H1 (cell line): ENCODE measurements around the gene PLAC1. TPM values are rescaled to one million over a fixed set of nuclear protein-coding genes. Genes with fewer than 3 reads are reported as not detected.

Experiments used
- CTCF ChIA-PET: fragments of 300-600 bp; sonication (Branson Sonifier 250); formaldehyde crosslinking; loops from one replicate; lab custom pipeline; 2021; ENCODE audit not compliant: partially characterized antibody; lab: Charles Lee
- POLR2A ChIA-PET: fragments of 300-600 bp; sonication (Branson Sonifier 250); formaldehyde crosslinking; loops from one replicate; lab custom pipeline; 2021; ENCODE audit warnings: inconsistent platforms; ENCODE audit not compliant: partially characterized antibody; lab: Charles Lee
- DNase-seq, 2 experiments: peaks; one replicate each; pipeline versions ENCODE4 v3.0.0 to v3.0.0-alpha.2; 2010 to 2022; ENCODE audit warnings: low spot score in 2 of 2, low read depth in 1 of 2, mixed read lengths in 1 of 2
- FAIRE-seq: peaks from 2 replicates; lab custom pipeline; 2011; peaks lifted over from hg19 to GRCh38; lab: Jason Lieb, UNC
- H2AFZ ChIP-seq: 2 replicates; pipeline ENCODE4 v1.8.1; 2012; ENCODE audit warnings: low read length, inconsistent platforms
- H2AK5ac ChIP-seq: 2 replicates; pipeline ENCODE4 v1.6.1; 2013; ENCODE audit warnings: low read depth, low read length
- H2BK120ac ChIP-seq: replicated peaks from 2 replicates; pipeline ENCODE3; 2013; ENCODE audit warnings: low read depth, low read length, inconsistent platforms
- H2BK12ac ChIP-seq: 2 replicates; pipeline ENCODE4 v1.6.1; 2013; ENCODE audit warnings: low read depth, low read length
- H2BK15ac ChIP-seq: 2 replicates; pipeline ENCODE4 v1.6.1; 2013; ENCODE audit warnings: low read length
- H2BK20ac ChIP-seq: 2 replicates; pipeline ENCODE4 v1.6.1; 2013; ENCODE audit warnings: low read length
- H2BK5ac ChIP-seq: 2 replicates; pipeline ENCODE4 v1.6.1; 2013; ENCODE audit warnings: low read depth, low read length
- H3K14ac ChIP-seq: 2 replicates; pipeline ENCODE4 v1.6.1; 2013; ENCODE audit warnings: inconsistent platforms; ENCODE audit not compliant: insufficient read length
- H3K18ac ChIP-seq: 2 replicates; pipeline ENCODE4 v1.6.1; 2013; ENCODE audit warnings: low read length; ENCODE audit errors: extremely low read depth
- H3K23ac ChIP-seq: 2 replicates; pipeline ENCODE4 v1.6.1; 2013; ENCODE audit warnings: inconsistent platforms; ENCODE audit not compliant: insufficient read length
- H3K23me2 ChIP-seq: 2 replicates; pipeline ENCODE4 v1.6.1; 2013; ENCODE audit warnings: low read depth, low read length
- H3K27ac ChIP-seq: 2 replicates; pipeline ENCODE4 v1.6.1; 2011; ENCODE audit warnings: low read depth, low read length, inconsistent platforms
- H3K27me3 ChIP-seq, 4 experiments: replicated peaks in 1 of 4; 1 replicate in 1 of 4; 2 replicates in 3 of 4; pipeline versions ENCODE4 v1.6.1 to v1.8.1; 2011 to 2013; ENCODE audit warnings: low read length in 3 of 4, mild to moderate bottlenecking in 3 of 4, inconsistent platforms in 2 of 4, mixed read lengths in 2 of 4, moderate library complexity in 1 of 4; ENCODE audit not compliant: control insufficient read depth in 3 of 4, insufficient read depth in 3 of 4; ENCODE audit errors: extremely low read depth in 1 of 4
- H3K36me3 ChIP-seq, 4 experiments: 2 replicates each; pipeline versions ENCODE4 v1.6.1 to v1.8.1; 2011 to 2013; ENCODE audit warnings: mild to moderate bottlenecking in 4 of 4, low read length in 3 of 4, moderate library complexity in 2 of 4, control low read depth in 1 of 4, inconsistent platforms in 1 of 4; ENCODE audit not compliant: insufficient read depth in 4 of 4, control insufficient read depth in 2 of 4
- H3K4ac ChIP-seq: replicated peaks from 2 replicates; pipeline ENCODE3; 2013; ENCODE audit warnings: low read length, low read depth, mixed read lengths, inconsistent platforms; ENCODE audit not compliant: insufficient read length
- H3K4me1 ChIP-seq, 4 experiments: replicated peaks in 1 of 4; 1 replicate in 1 of 4; 2 replicates in 3 of 4; pipeline versions ENCODE4 v1.6.1 to v1.8.1; 2011 to 2013; ENCODE audit warnings: low read length in 3 of 4, inconsistent platforms in 2 of 4, mixed read lengths in 1 of 4; ENCODE audit not compliant: insufficient read depth in 4 of 4, control insufficient read depth in 3 of 4
- H3K4me2 ChIP-seq, 2 experiments: 2 replicates each; pipeline versions ENCODE4 v1.6.1 to v1.8.1; 2011 to 2013; ENCODE audit warnings: low read depth in 2 of 2, low read length in 2 of 2, control low read depth in 1 of 2, inconsistent platforms in 1 of 2, mild to moderate bottlenecking in 1 of 2; ENCODE audit not compliant: insufficient read depth in 1 of 2
- H3K4me3 ChIP-seq, 4 experiments: fragments of 200-600, 300-600 bp in 1 of 4; sonication (generic), shearing (Covaris generic), sonication (Bioruptor Twin) in 1 of 4; 2 replicates each; pipeline versions ENCODE4 v1.5.1 to v1.8.1; 2011 to 2016; ENCODE audit warnings: low read length in 4 of 4, low read depth in 3 of 4, control low read depth in 2 of 4, inconsistent platforms in 2 of 4, mild to moderate bottlenecking in 2 of 4, mixed read lengths in 1 of 4, moderate library complexity in 1 of 4; ENCODE audit not compliant: insufficient read depth in 2 of 4; ENCODE audit errors: extremely low read depth in 1 of 4
- H3K56ac ChIP-seq: replicated peaks from 2 replicates; pipeline ENCODE3; 2013; ENCODE audit warnings: low read depth, mild to moderate bottlenecking, mixed read lengths, low read length, inconsistent platforms; ENCODE audit not compliant: insufficient read length
- H3K79me1 ChIP-seq: 2 replicates; pipeline ENCODE4 v1.6.1; 2013; ENCODE audit warnings: low read depth, low read length, control low read depth
- H3K79me2 ChIP-seq, 2 experiments: 2 replicates each; pipeline versions ENCODE4 v1.6.1 to v1.8.1; 2012 to 2013; ENCODE audit warnings: low read length in 2 of 2, mild to moderate bottlenecking in 2 of 2, inconsistent platforms in 1 of 2; ENCODE audit not compliant: insufficient read depth in 2 of 2, control insufficient read depth in 1 of 2
- H3K9ac ChIP-seq, 4 experiments: replicated peaks in 1 of 4; 1 replicate in 1 of 4; 2 replicates in 3 of 4; pipeline versions ENCODE4 v1.6.1 to v1.8.1; 2011 to 2013; ENCODE audit warnings: low read depth in 3 of 4, low read length in 3 of 4, control low read depth in 2 of 4, mild to moderate bottlenecking in 2 of 4, moderate library complexity in 2 of 4, inconsistent platforms in 1 of 4; ENCODE audit errors: extremely low read depth in 1 of 4
- H3K9me3 ChIP-seq, 2 experiments: 2 replicates each; pipeline versions ENCODE4 v1.6.1 to v1.8.1; 2012 to 2013; ENCODE audit warnings: mild to moderate bottlenecking in 2 of 2, moderate library complexity in 2 of 2, control low read depth in 1 of 2, inconsistent platforms in 1 of 2, low read depth in 1 of 2, low read length in 1 of 2, mixed read lengths in 1 of 2; ENCODE audit not compliant: insufficient read depth in 2 of 2
- H4K20me1 ChIP-seq, 2 experiments: replicated peaks in 1 of 2; 2 replicates each; pipeline versions ENCODE3 to v1.8.1; 2011 to 2013; ENCODE audit warnings: inconsistent platforms in 2 of 2, low read length in 2 of 2, mild to moderate bottlenecking in 1 of 2; ENCODE audit not compliant: insufficient read depth in 2 of 2, control insufficient read depth in 1 of 2
- H4K5ac ChIP-seq: 2 replicates; pipeline ENCODE4 v1.6.1; 2013; ENCODE audit warnings: low read length, low read depth, mixed read lengths, inconsistent platforms; ENCODE audit not compliant: insufficient read length
- H4K8ac ChIP-seq: 2 replicates; pipeline ENCODE4 v1.8.0; 2013; ENCODE audit warnings: mild to moderate bottlenecking, moderate library complexity, low read length, inconsistent platforms; ENCODE audit not compliant: insufficient read depth; ENCODE audit errors: extremely low read depth
- H4K91ac ChIP-seq: replicated peaks from 2 replicates; pipeline ENCODE3; 2013; ENCODE audit warnings: low read length, mixed read lengths, inconsistent platforms; ENCODE audit not compliant: insufficient read length
- BRCA1 ChIP-seq: IDR thresholded peaks from 2 replicates; pipeline ENCODE4 v1.6.1; 2012; ENCODE audit warnings: low read depth, low read length, improper control_type of control experiment
- CTCF ChIP-seq, 3 experiments: IDR thresholded peaks; 1 replicate in 2 of 3; 2 replicates in 1 of 3; pipeline versions ENCODE4 v1.5.1 to v1.6.1; 2011; ENCODE audit warnings: low read length in 3 of 3, mild to moderate bottlenecking in 3 of 3, inconsistent platforms in 2 of 3, low read depth in 1 of 3, moderate library complexity in 1 of 3; ENCODE audit not compliant: insufficient read depth in 1 of 3; ENCODE audit errors: control extremely low read depth in 1 of 3
- FOSL1 ChIP-seq: IDR thresholded peaks from 2 replicates; pipeline ENCODE4 v1.6.1; 2011; ENCODE audit warnings: mild to moderate bottlenecking, low read depth, low read length, moderate library complexity; ENCODE audit not compliant: insufficient read depth
- GABPA ChIP-seq: IDR thresholded peaks from 2 replicates; pipeline ENCODE4 v1.6.1; 2011; ENCODE audit warnings: mild to moderate bottlenecking, low read length, moderate library complexity, borderline replicate concordance; ENCODE audit not compliant: insufficient read depth
- PHF8 ChIP-seq: fragments of 200-600 bp; sonication (generic); conservative IDR thresholded peaks from 2 replicates; pipeline ENCODE4 v1.7.1; 2012; ENCODE audit warnings: low read depth, mild to moderate bottlenecking, inconsistent platforms, low read length, moderate library complexity
- RAD21 ChIP-seq, 2 experiments: IDR thresholded peaks in 1 of 2; conservative IDR thresholded peaks in 1 of 2; 2 replicates each; pipeline ENCODE4 v1.6.1; 2011; ENCODE audit warnings: low read depth in 2 of 2, low read length in 2 of 2, improper control_type of control experiment in 1 of 2, inconsistent platforms in 1 of 2, mild to moderate bottlenecking in 1 of 2, moderate library complexity in 1 of 2
- TCF12 ChIP-seq: IDR thresholded peaks from 2 replicates; pipeline ENCODE4 v1.6.1; 2011; ENCODE audit warnings: low read depth, mild to moderate bottlenecking, low read length
- USF2 ChIP-seq: IDR thresholded peaks from 2 replicates; pipeline ENCODE4 v1.6.1; 2011; ENCODE audit warnings: low read length, improper control_type of control experiment
- WGBS, 2 experiments: shearing (Covaris generic) in 1 of 2; methylation state at CpG; one replicate each; pipeline versions ENCODE4 v1.1.6 to v1.1.7; 2013 to 2015; ENCODE audit warnings: low lambda C conversion rate in 2 of 2, mixed read lengths in 2 of 2, inconsistent platforms in 1 of 2, low coverage in 1 of 2, missing lambda C conversion rate in 1 of 2; ENCODE audit not compliant: insufficient replicate concordance in 2 of 2, insufficient coverage in 1 of 2, insufficient read length in 1 of 2; ENCODE audit errors: extremely low coverage in 1 of 2, missing lambda C conversion rate in 1 of 2; 5-methylcytosine and 5-hydroxymethylcytosine counted together
- polyA plus RNA-seq, 7 experiments: library from polyadenylated mRNA; depleted of rRNA in 3 of 7; stranded (reverse) in 5 of 7; unstranded in 2 of 7; fragments of >200 nt in 5 of 7; fragments of 200-250 nt in 2 of 7; gene quantifications; 1 replicate in 5 of 7; 2 replicates in 1 of 7; 4 replicates in 1 of 7; pipeline versions ENCODE4 v1.2.1 to v1.2.3, GENCODE V29; 2011 to 2013; ENCODE audit warnings: missing spikeins in 2 of 7, mixed read lengths in 2 of 7
- total RNA-seq: library from RNA; stranded (reverse); fragmentation: NEBNext Ultra II Directional; extraction: Animal tissue kit (Norgen Biotek cat#: 25700); gene quantifications from 2 replicates; pipeline ENCODE4 v1.2.1, GENCODE V29; 2021

Gene PLAC1
- total and polyA plus RNA-seq, 2 of the 8 experiments (the other 6 are each of a cell fraction or from before 2014, with no cell fraction given), result 1.8 TPM; not detected in 1

- WGBS, 2 experiments, result 82% methylated on average over 5 of the region's 6 CpGs; no CpG with 5 or more reads in 1 of the 2 experiments
- Histone ChIP-seq H3K36me3 (no peaks in the 10 kb centered on the region), H2AFZ (no peak overlapping the region), H3K4me1 (peaks cover 0 to 2% (median 0%) of the 10 kb centered on the region in 4 experiments; a peak in 1 of 7 replicates), H3K23me2 (no peaks in the 10 kb centered on the region), H4K5ac (no peak overlapping the region), H3K79me1 (no peaks in the 10 kb centered on the region), H2BK12ac (no peak overlapping the region), H3K18ac (no peak overlapping the region), H4K91ac (no peak overlapping the region), H3K23ac (no peak overlapping the region), H4K8ac (no peak overlapping the region), H3K14ac (no peak overlapping the region), H2AK5ac (no peak overlapping the region), H4K20me1 (no peaks in the 10 kb centered on the region), H3K27me3 (no peaks in the 10 kb centered on the region), H2BK5ac (no peak overlapping the region), H3K9me3 (no peaks in the 10 kb centered on the region), H2BK120ac (no peak overlapping the region), H2BK15ac (no peak overlapping the region), H3K79me2 (no peaks in the 10 kb centered on the region), H3K9ac (no peak overlapping the region), H3K27ac (no peak overlapping the region), H3K4ac (no peak overlapping the region), H3K4me2 (no peak overlapping the region), H3K4me3 (no peak overlapping the region), H3K56ac (no peak overlapping the region), H2BK20ac (no peak overlapping the region)
- FAIRE-seq (no peak), DNase-seq (no peak)
- POLR2A ChIA-PET, result no interaction called here
- TF ChIP-seq CTCF (IDR thresholded peaks at IDR 0.05; ENCODE audit: control extremely low read depth in 1 of 3, insufficient read depth in 1 of 3, low read depth in 1 of 3, low read length in 3 of 3) (no peak), USF2 (no peak), TCF12 (no peak), BRCA1 (no peak), GABPA (no peak), RAD21 (IDR thresholded peaks at IDR 0.05 in 1 of 2, conservative IDR thresholded peaks at IDR 0.05 in 1 of 2; ENCODE audit: low read depth in 2 of 2, low read length in 2 of 2) (no peak), FOSL1 (no peak), PHF8 (no peak)
- CTCF ChIA-PET, result interaction anchor here (1.3 kb wide), 1 partner anchor 96 kb away, joined by 3 read pairs; no protein-coding TSS in a partner anchor
These were observed 134.1 kb downstream of the PLAC1 start for GRCh38 chrX:134524181-134524580.
